Measurements from ENCODE around the gene FMNL2. TPM values are rescaled to one million over a fixed set of nuclear protein-coding genes. Genes with fewer than 3 reads are reported as not detected.

FMNL2 gene
- total RNA-seq, 1 experiment from 2014 or later = 33.6 TPM

- Histone ChIP-seq H3K4ac (ENCODE audit: low read depth, low read length) (no peak overlapping the region), H3K4me2 (ENCODE audit: insufficient read depth, insufficient read length, low read length) (no peak overlapping the region), H3K23ac (ENCODE audit: insufficient read length, low read depth, low read length) (no peak overlapping the region), H2BK120ac (ENCODE audit: low read depth, low read length, poor library complexity, severe bottlenecking) (no peak overlapping the region), H2BK5ac (ENCODE audit: insufficient read length, low read length) (no peak overlapping the region), H2BK15ac (ENCODE audit: low read depth, low read length) (no peak overlapping the region), H2BK20ac (ENCODE audit: low read depth, low read length, poor library complexity, severe bottlenecking) (no peak overlapping the region), H3K27ac (ENCODE audit: insufficient read length, low read depth, low read length) (no peak overlapping the region), H2AFZ (ENCODE audit: low read length) (no peak overlapping the region), H4K5ac (ENCODE audit: insufficient read length, low read depth, low read length) (no peak overlapping the region), H3K18ac (ENCODE audit: insufficient read length, low read depth, low read length) (no peak overlapping the region), H2AK5ac (ENCODE audit: insufficient read length, low read length) (no peak overlapping the region), H3K79me1 (ENCODE audit: insufficient read depth, low read depth, low read length, poor library complexity, severe bottlenecking) (peaks cover 4% of the 10 kb centered on the region), H3T11ph (ENCODE audit: low read length) (no peak overlapping the region), H2BK12ac (ENCODE audit: insufficient read length, low read depth, low read length) (no peak overlapping the region), H3K9ac (ENCODE audit: extremely low read depth, insufficient read length, low read length) (no peak overlapping the region), H3K79me2 (ENCODE audit: insufficient read depth, low read length) (peaks cover 3% of the 10 kb centered on the region; the same call in 1 of the 2 replicates), H3K14ac (ENCODE audit: insufficient read depth, low read length) (no peak overlapping the region), H3K27me3 (ENCODE audit: insufficient read depth, low read length) (no peaks in the 10 kb centered on the region), H3K9me3 (ENCODE audit: control insufficient read depth, low read depth, low read length) (no peaks in the 10 kb centered on the region), H3K23me2 (ENCODE audit: insufficient read length, low read depth, low read length, poor library complexity, severe bottlenecking) (no peaks in the 10 kb centered on the region), H4K8ac (replicated peaks; ENCODE audit: insufficient read length, low read depth, low read length) (no peak overlapping the region), H3K56ac (ENCODE audit: insufficient read length, low read depth, low read length) (no peak overlapping the region), H4K91ac (ENCODE audit: insufficient read length, low read depth, low read length) (no peak overlapping the region), H4K20me1 (ENCODE audit: control insufficient read depth, insufficient read depth, insufficient read length) (no peaks in the 10 kb centered on the region), H3K4me1 (ENCODE audit: insufficient read depth, low read length) (peaks cover 13% of the 10 kb centered on the region)
- Mint-ChIP-seq H3K36me3 (ENCODE audit: insufficient read depth in 1 of 3, low read depth in 3 of 3) (no peaks in the 10 kb centered on the region), H3K4me3 (no peak overlapping the region), H3K9me3 (no peaks in the 10 kb centered on the region), H3K27ac (peak overlapping the region in 1 of 3 experiments; percentile 7; a peak in 1 of 7 replicates), H3K4me1 (peaks cover 53 to 54% of the 10 kb centered on the region in 2 experiments), H3K27me3 (ENCODE audit: low read depth) (no peaks in the 10 kb centered on the region)
- WGBS (ENCODE audit: extremely low coverage, insufficient read length, low lambda C conversion rate) = no CpG with 5 or more reads among the region's 8 CpGs
- DNase-seq = no peak
- no peak for TF ChIP-seq CTCF (conservative IDR thresholded peaks at IDR 0.05)
Observed at GRCh38 chr2:152425765-152426727, 91.1 kb downstream of the FMNL2 start.

Measured in H9 (cell line).